BLaER1 (cell line): ENCODE data around the gene CD6.

Source experiments
- H3K27ac ChIP-seq: shearing (Covaris generic); formaldehyde crosslinking; 2 replicates; pipeline ENCODE4 v1.8.1; 2022
- H3K27me3 ChIP-seq: shearing (Covaris generic); formaldehyde crosslinking; 2 replicates; pipeline ENCODE4 v1.8.1; 2022
- H3K36me3 ChIP-seq: shearing (Covaris generic); formaldehyde crosslinking; 2 replicates; pipeline ENCODE4 v1.8.1; 2022
- H3K4me1 ChIP-seq: shearing (Covaris generic); formaldehyde crosslinking; 2 replicates; pipeline ENCODE4 v1.8.1; 2022
- H3K4me2 ChIP-seq: shearing (Covaris generic); formaldehyde crosslinking; 2 replicates; pipeline ENCODE4 v1.8.1; 2022
- H3K4me3 ChIP-seq: shearing (Covaris generic); formaldehyde crosslinking; 2 replicates; pipeline ENCODE4 v1.8.1; 2022
- H3K9ac ChIP-seq: shearing (Covaris generic); formaldehyde crosslinking; 2 replicates; pipeline ENCODE4 v1.8.1; 2022
- H3K9me3 ChIP-seq: shearing (Covaris generic); formaldehyde crosslinking; 2 replicates; pipeline ENCODE4 v1.8.1; 2022
- H4K20me1 ChIP-seq: shearing (Covaris generic); formaldehyde crosslinking; 2 replicates; pipeline ENCODE4 v1.8.1; 2022
- Cebpa-rat ChIP-seq: shearing (Covaris generic); IDR thresholded peaks from 2 replicates; pipeline ENCODE4 v1.8.1; 2022

CD6 gene

GRCh38 chr11:60978546-60979380 lies 7.3 kb downstream of the CD6 start:
- peaks cover 4% of the 10 kb centered on the region for H3K27me3 ChIP-seq
- peaks cover 45% of the 10 kb centered on the region for H3K4me1 ChIP-seq
- H3K4me2 ChIP-seq = peak overlapping the region; percentile 82
- no peaks in the 10 kb centered on the region for H3K9me3 ChIP-seq
- no peak for TF ChIP-seq Cebpa-rat
- no peak overlapping the region for H3K9ac ChIP-seq
- peak overlapping the region; percentile 27; the same call in 1 of the 2 replicates for H3K27ac ChIP-seq
- H4K20me1 ChIP-seq = no peaks in the 10 kb centered on the region
- H3K36me3 ChIP-seq = no peaks in the 10 kb centered on the region
- H3K4me3 ChIP-seq = no peak overlapping the region

- TF ChIP-seq Cebpa-rat = no peak
- Histone ChIP-seq H4K20me1 (no peaks in the 10 kb centered on the region), H3K4me1 (peaks cover 33% of the 10 kb centered on the region)
Observed at GRCh38 chr11:60981515-60981914, 10.0 kb downstream of the CD6 start.

GRCh38 chr11:60982184-60982583 lies 10.7 kb downstream of the CD6 start:
- Histone ChIP-seq H3K9ac (no peak overlapping the region), H3K4me2 (no peak overlapping the region), H3K9me3 (no peaks in the 10 kb centered on the region), H3K27ac (no peak overlapping the region), H4K20me1 (no peaks in the 10 kb centered on the region), H3K27me3 (no peaks in the 10 kb centered on the region), H3K36me3 (no peaks in the 10 kb centered on the region), H3K4me1 (peaks cover 27% of the 10 kb centered on the region), H3K4me3 (no peak overlapping the region)
- no peak for TF ChIP-seq Cebpa-rat

More at GRCh38 chr11:60981515-60981914, 10.0 kb downstream of the CD6 start:
- Histone ChIP-seq H3K4me3 (no peak overlapping the region), H3K9ac (no peak overlapping the region), H3K27ac (no peak overlapping the region), H3K9me3 (no peaks in the 10 kb centered on the region), H3K36me3 (no peaks in the 10 kb centered on the region), H3K27me3 (no peaks in the 10 kb centered on the region), H3K4me2 (no peak overlapping the region)

GRCh38 chr11:60984149-60984548 lies 12.7 kb downstream of the CD6 start:
- no peak overlapping the region for H3K4me3 ChIP-seq
- H3K36me3 ChIP-seq = no peaks in the 10 kb centered on the region
- peaks cover 12% of the 10 kb centered on the region for H3K4me1 ChIP-seq
- no peaks in the 10 kb centered on the region for H3K9me3 ChIP-seq
- no peak overlapping the region for H3K4me2 ChIP-seq
- no peaks in the 10 kb centered on the region for H4K20me1 ChIP-seq
- no peaks in the 10 kb centered on the region for H3K27me3 ChIP-seq
- H3K9ac ChIP-seq = no peak overlapping the region
- TF ChIP-seq Cebpa-rat = no peak
- H3K27ac ChIP-seq = no peak overlapping the region

- TF ChIP-seq Cebpa-rat = no peak
- Histone ChIP-seq H3K9me3 (no peaks in the 10 kb centered on the region), H4K20me1 (no peaks in the 10 kb centered on the region), H3K4me3 (no peak overlapping the region), H3K4me1 (peaks cover 12% of the 10 kb centered on the region), H3K27ac (no peak overlapping the region), H3K4me2 (no peak overlapping the region), H3K27me3 (no peaks in the 10 kb centered on the region), H3K36me3 (no peaks in the 10 kb centered on the region), H3K9ac (no peak overlapping the region)
Observed at GRCh38 chr11:60984636-60985035, 13.2 kb downstream of the CD6 start.

GRCh38 chr11:60985501-60985900 lies 14.0 kb downstream of the CD6 start:
- Histone ChIP-seq H3K27me3 (no peaks in the 10 kb centered on the region), H3K36me3 (no peaks in the 10 kb centered on the region), H4K20me1 (no peaks in the 10 kb centered on the region), H3K4me2 (no peak overlapping the region), H3K4me1 (peaks cover 10% of the 10 kb centered on the region), H3K9ac (no peak overlapping the region), H3K4me3 (no peak overlapping the region), H3K27ac (no peak overlapping the region), H3K9me3 (no peaks in the 10 kb centered on the region)
- TF ChIP-seq Cebpa-rat = no peak

- Histone ChIP-seq H3K27ac (no peak overlapping the region), H3K4me2 (no peak overlapping the region), H3K4me1 (peaks cover 10% of the 10 kb centered on the region), H4K20me1 (no peaks in the 10 kb centered on the region), H3K9ac (no peak overlapping the region), H3K36me3 (no peaks in the 10 kb centered on the region), H3K27me3 (no peaks in the 10 kb centered on the region), H3K9me3 (no peaks in the 10 kb centered on the region), H3K4me3 (no peak overlapping the region)
- no peak for TF ChIP-seq Cebpa-rat
Observed at GRCh38 chr11:60985991-60986915, 14.8 kb downstream of the CD6 start.

GRCh38 chr11:60987577-60988277 lies 16.2 kb downstream of the CD6 start:
- Histone ChIP-seq H3K27ac (no peak overlapping the region), H3K27me3 (no peaks in the 10 kb centered on the region), H3K4me2 (no peak overlapping the region), H3K9me3 (no peaks in the 10 kb centered on the region), H3K4me3 (no peak overlapping the region), H4K20me1 (no peaks in the 10 kb centered on the region), H3K36me3 (no peaks in the 10 kb centered on the region), H3K4me1 (peaks cover 10% of the 10 kb centered on the region), H3K9ac (no peak overlapping the region)
- no peak for TF ChIP-seq Cebpa-rat

- H3K27me3 ChIP-seq = no peaks in the 10 kb centered on the region
- no peak overlapping the region for H3K9ac ChIP-seq
- no peak overlapping the region for H3K4me3 ChIP-seq
- H3K27ac ChIP-seq = no peak overlapping the region
- H4K20me1 ChIP-seq = no peaks in the 10 kb centered on the region
- H3K4me2 ChIP-seq = peak overlapping the region; percentile 60; the same call in 1 of the 2 replicates
- H3K9me3 ChIP-seq = no peaks in the 10 kb centered on the region
- H3K4me1 ChIP-seq = peaks cover 10% of the 10 kb centered on the region
- TF ChIP-seq Cebpa-rat = no peak
- no peaks in the 10 kb centered on the region for H3K36me3 ChIP-seq
Observed at GRCh38 chr11:60988658-60989057, 17.2 kb downstream of the CD6 start.
